SK-N-SH (cell line): ENCODE results near the gene FIBP. TPM values are rescaled to one million over a fixed set of nuclear protein-coding genes. Genes with fewer than 3 reads are reported as not detected.

ENCODE experiments used
- CTCF ChIA-PET: fragments of 300-600, 350-600 bp; formaldehyde crosslinking; extraction: SDS; loops from one replicate; lab custom pipeline; 2021; lab: Yijun Ruan, JAX
- POLR2A ChIA-PET: fragments of 350-600 bp; sonication (Branson Sonifier 250); formaldehyde crosslinking; extraction: SDS; loops from one replicate; lab custom pipeline; 2020; ENCODE audit warnings: antibody characterized with exemption, inconsistent platforms; lab: Yijun Ruan, JAX
- DNase-seq: peaks from one replicate; pipeline ENCODE4 v3.0.0; 2012
- H2AFZ ChIP-seq: fragments of 200-600 bp; sonication (generic); 2 replicates; pipeline ENCODE4 v1.8.1; 2016; ENCODE audit warnings: antibody characterized with exemption, mild to moderate bottlenecking, low read depth
- H3F3A ChIP-seq: fragments of 200-600 bp; sonication (generic); replicated peaks from 2 replicates; pipeline ENCODE3; 2016; ENCODE audit warnings: antibody characterized with exemption, mild to moderate bottlenecking; ENCODE audit not compliant: insufficient read depth
- H3K27ac ChIP-seq, 2 experiments: fragments of 200-500 bp in 1 of 2; fragments of 200-600 bp in 1 of 2; sonication (Bioruptor generic) in 1 of 2; sonication (generic), shearing (Covaris generic) in 1 of 2; 2 replicates each; pipeline versions ENCODE4 v1.5.1 to v1.6.1; 2014 to 2016; ENCODE audit warnings: low read depth in 2 of 2, inconsistent platforms in 1 of 2, low read length in 1 of 2, mild to moderate bottlenecking in 1 of 2, mixed read lengths in 1 of 2
- H3K27me3 ChIP-seq: fragments of 200-600 bp; sonication (generic), shearing (Covaris generic); 2 replicates; pipeline ENCODE4 v1.6.1; 2016; ENCODE audit warnings: mixed run types; ENCODE audit not compliant: insufficient read depth
- H3K36me3 ChIP-seq, 2 experiments: fragments of 200-500 bp in 1 of 2; fragments of 200-600 bp in 1 of 2; sonication (Bioruptor generic) in 1 of 2; sonication (generic) in 1 of 2; replicated peaks in 1 of 2; 2 replicates each; pipeline versions ENCODE3 to v1.5.1; 2014 to 2016; ENCODE audit warnings: low read length in 1 of 2, mild to moderate bottlenecking in 1 of 2; ENCODE audit not compliant: insufficient read depth in 2 of 2, control insufficient read depth in 1 of 2
- H3K4me1 ChIP-seq, 2 experiments: fragments of 200-500 bp in 1 of 2; fragments of 200-600 bp in 1 of 2; sonication (Bioruptor generic) in 1 of 2; sonication (generic), shearing (Covaris generic) in 1 of 2; 2 replicates each; pipeline versions ENCODE4 v1.5.1 to v1.6.1; 2014 to 2016; ENCODE audit warnings: low read depth in 1 of 2, low read length in 1 of 2, mixed run types in 1 of 2; ENCODE audit not compliant: insufficient read depth in 2 of 2, control insufficient read depth in 1 of 2
- H3K4me2 ChIP-seq: fragments of 200-600 bp; sonication (generic), shearing (Covaris generic); 2 replicates; pipeline ENCODE4 v1.6.1; 2017; ENCODE audit warnings: mixed run types
- H3K4me3 ChIP-seq, 2 experiments: fragments of 200-500 bp in 1 of 2; fragments of 200-600 bp in 1 of 2; sonication (Bioruptor generic) in 1 of 2; sonication (generic), shearing (Covaris generic) in 1 of 2; 2 replicates each; pipeline versions ENCODE4 v1.5.1 to v1.8.1; 2014 to 2016; ENCODE audit warnings: low read depth in 2 of 2, inconsistent platforms in 1 of 2, low read length in 1 of 2, mild to moderate bottlenecking in 1 of 2, mixed read lengths in 1 of 2, moderate library complexity in 1 of 2
- H3K79me2 ChIP-seq: fragments of 200-600 bp; sonication (generic); 2 replicates; pipeline ENCODE4 v1.8.1; 2017; ENCODE audit warnings: mild to moderate bottlenecking; ENCODE audit not compliant: insufficient read depth
- H3K9ac ChIP-seq: fragments of 200-600 bp; sonication (generic); 2 replicates; pipeline ENCODE4 v1.6.1; 2017; ENCODE audit warnings: mixed run types
- H3K9me2 ChIP-seq: fragments of 200-600 bp; sonication (generic); 2 replicates; pipeline ENCODE4 v1.6.1; 2017; ENCODE audit warnings: mixed run types
- H3K9me3 ChIP-seq: fragments of 200-600 bp; sonication (generic); 2 replicates; pipeline ENCODE4 v1.6.1; 2017; ENCODE audit warnings: mixed run types, mild to moderate bottlenecking, moderate library complexity
- H4K20me1 ChIP-seq: fragments of 200-600 bp; sonication (generic); 2 replicates; pipeline ENCODE4 v1.6.1; 2017; ENCODE audit warnings: mild to moderate bottlenecking, mixed run types; ENCODE audit not compliant: insufficient read depth
- CHD2 ChIP-seq: fragments of 150-350 bp; IDR thresholded peaks from 2 replicates; pipeline ENCODE4 v1.6.1; 2018; ENCODE audit warnings: low read length; ENCODE audit not compliant: partially characterized antibody
- FOSL2 ChIP-seq: IDR thresholded peaks from 2 replicates; pipeline ENCODE4 v1.4.0; 2012; ENCODE audit warnings: low read depth, mild to moderate bottlenecking, moderate library complexity, borderline replicate concordance
- GABPA ChIP-seq: IDR thresholded peaks from 2 replicates; pipeline ENCODE4 v1.4.0; 2012; ENCODE audit warnings: low read depth, mild to moderate bottlenecking
- MEF2A ChIP-seq: IDR thresholded peaks from 2 replicates; pipeline ENCODE4 v1.4.0; 2012; ENCODE audit warnings: low read depth, borderline replicate concordance
- MXI1 ChIP-seq: IDR thresholded peaks from 2 replicates; pipeline ENCODE4 v1.6.1; 2012; ENCODE audit warnings: mild to moderate bottlenecking, low read depth, low read length, improper control_type of control experiment
- PBX3 ChIP-seq: IDR thresholded peaks from 2 replicates; pipeline ENCODE4; 2012
- RCOR1 ChIP-seq: fragments of 150-350 bp; IDR thresholded peaks from 2 replicates; pipeline ENCODE4 v1.6.1; 2017; ENCODE audit warnings: antibody characterized with exemption, low read length
- REST ChIP-seq: IDR thresholded peaks from 2 replicates; pipeline ENCODE4 v1.6.1; 2012; ENCODE audit warnings: mild to moderate bottlenecking, low read depth, low read length, moderate library complexity
- SIN3A ChIP-seq: IDR thresholded peaks from 2 replicates; pipeline ENCODE4 v1.6.1; 2012; ENCODE audit warnings: low read depth, mild to moderate bottlenecking, low read length, moderate library complexity, borderline replicate concordance
- SMC3 ChIP-seq: IDR thresholded peaks from 2 replicates; pipeline ENCODE4 v1.6.1; 2012; ENCODE audit warnings: low read depth, low read length, improper control_type of control experiment
- USF1 ChIP-seq: IDR thresholded peaks from 2 replicates; pipeline ENCODE4 v1.4.0; 2012; ENCODE audit warnings: low read depth, borderline replicate concordance
- WGBS: methylation state at CpG from one replicate; pipeline ENCODE4 v1.1.6; 2017; ENCODE audit warnings: low lambda C conversion rate; 5-methylcytosine and 5-hydroxymethylcytosine counted together
- polyA plus RNA-seq, 3 experiments: library from polyadenylated mRNA; depleted of rRNA; stranded (reverse); fragments of >200 nt; gene quantifications; 2 replicates each; pipeline ENCODE4 v1.2.3, GENCODE V29; 2012

Gene FIBP
- polyA plus RNA-seq, 1 of the 3 experiments (the other 2 are of a cell fraction), result 190 TPM

- peak overlapping the region; percentile 99; the same call in 1 of the 2 replicates for H3K9ac ChIP-seq
- H3K36me3 ChIP-seq, result peaks cover 6 to 7% of the 10 kb centered on the region in 2 experiments
- H3K27ac ChIP-seq, result peak overlapping the region in 1 of 2 experiments; percentile 97; a peak in 2 of 4 replicates
- peaks cover 82% of the 10 kb centered on the region for H3K79me2 ChIP-seq
- no peaks in the 10 kb centered on the region for H3K27me3 ChIP-seq
- H2AFZ ChIP-seq, result no peak overlapping the region
- no peaks in the 10 kb centered on the region for H3K9me2 ChIP-seq
- POLR2A ChIA-PET, result interaction anchor here (1.3 kb wide), 1 partner anchor 21 kb away, joined by 3 read pairs; no protein-coding TSS in a partner anchor
- CTCF ChIA-PET, result interaction anchor here (1.5 to 3.3 kb wide), 3 partner anchors 27 to 51 kb away, joined by 3 to 24 read pairs (median 9); partner anchors contain the start of gene CCDC85B
- peaks cover 32 to 58% of the 10 kb centered on the region in 2 experiments; a peak in 3 of 4 replicates for H3K4me1 ChIP-seq
- TF ChIP-seq GABPA (no peak), FOSL2 (no peak), PBX3 (no peak), MEF2A (no peak), CHD2 (no peak), RCOR1 (no peak), SIN3A (no peak), USF1 (no peak), MXI1 (no peak), REST (no peak), SMC3 (no peak)
- TF ChIP-seq, all 33 proteins: peak for 0
- 88% methylated on average over 3 of the region's 3 CpGs for WGBS
- no peak for DNase-seq
- 0 out of 2 replicates have a peak, but pooled peaks cover 4% of the 10 kb centered on the region for H4K20me1 ChIP-seq
- peak overlapping the region; percentile 96 for H3K4me2 ChIP-seq
- H3K4me3 ChIP-seq, result peak overlapping the region in 1 of 2 experiments; percentile 90; a peak in 3 of 4 replicates
- H3K9me3 ChIP-seq, result no peaks in the 10 kb centered on the region
- H3F3A ChIP-seq, result peaks cover 20% of the 10 kb centered on the region
These were observed 28.8 kb upstream of the FIBP start for GRCh38 chr11:65917077-65917433.
